BJ (cell line): Measurements from ENCODE around the gene SUSD6. TPM values are rescaled to one million over a fixed set of nuclear protein-coding genes. Genes with fewer than 3 reads are reported as not detected.

Experiments
- CTCF ChIA-PET: fragments of 350-600 bp; formaldehyde crosslinking; extraction: SDS; loops from one replicate; lab custom pipeline; 2021; ENCODE audit warnings: antibody characterized with exemption, inconsistent platforms; lab: Yijun Ruan, JAX
- POLR2A ChIA-PET: fragments of 300-600 bp; sonication (Branson Sonifier 250); formaldehyde crosslinking; extraction: SDS; loops from one replicate; lab custom pipeline; 2021; ENCODE audit warnings: antibody characterized with exemption; lab: Charles Lee
- DNase-seq: peaks from one replicate; pipeline ENCODE4 v3.0.0-alpha.2; 2011; ENCODE audit warnings: low read depth
- H3K27me3 ChIP-seq: 2 replicates; pipeline ENCODE4 v1.6.0; 2011; ENCODE audit warnings: low read length; ENCODE audit not compliant: control insufficient read depth, insufficient read depth
- H3K36me3 ChIP-seq: 2 replicates; pipeline ENCODE4 v1.5.1; 2011; ENCODE audit warnings: low read length; ENCODE audit not compliant: control insufficient read depth, insufficient read depth
- H3K4me3 ChIP-seq: 2 replicates; pipeline ENCODE4 v1.5.1; 2011; ENCODE audit warnings: low read depth, mild to moderate bottlenecking, control low read depth, low read length
- polyA plus RNA-seq: library from polyadenylated mRNA; depleted of rRNA; stranded (reverse); fragments of >200 nt; gene quantifications from 2 replicates; pipeline ENCODE4 v1.2.3, GENCODE V29; 2011
- TF ChIP-seq, protein P1 (sequence below): IDR thresholded peaks from 2 replicates; pipeline ENCODE4 v1.5.1; 2011; ENCODE audit warnings: low read depth, mild to moderate bottlenecking, control low read depth, inconsistent platforms, low read length, moderate library complexity; ENCODE audit not compliant: insufficient read depth

The SUSD6 gene
- polyA plus RNA-seq, 1 experiment: 20.3 TPM

DNA sequence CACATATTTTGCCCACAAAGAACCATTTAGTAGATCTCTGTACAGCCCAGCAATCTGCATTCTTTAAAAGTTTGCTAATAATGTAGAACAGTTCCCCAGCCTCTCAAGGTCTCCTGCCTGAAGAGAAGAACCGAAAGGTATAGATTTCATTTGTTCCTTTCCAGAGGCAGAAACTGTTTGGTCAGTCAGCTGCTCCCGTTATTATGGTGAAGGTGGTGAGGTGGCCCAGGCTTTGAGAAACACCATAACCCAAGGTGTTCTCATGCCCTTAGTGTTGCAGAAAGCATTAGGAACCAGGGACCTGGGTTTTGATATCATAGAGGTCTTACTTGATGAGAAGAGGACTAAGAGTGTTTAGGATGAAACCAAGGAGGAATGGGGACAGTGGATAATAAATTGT lies 65.3 kb downstream of the SUSD6 start:
- H3K27me3 ChIP-seq: no peaks in the 10 kb centered on the region
- CTCF ChIA-PET: no interaction called here
- DNase-seq: no peak
- TF ChIP-seq, protein P1, sequence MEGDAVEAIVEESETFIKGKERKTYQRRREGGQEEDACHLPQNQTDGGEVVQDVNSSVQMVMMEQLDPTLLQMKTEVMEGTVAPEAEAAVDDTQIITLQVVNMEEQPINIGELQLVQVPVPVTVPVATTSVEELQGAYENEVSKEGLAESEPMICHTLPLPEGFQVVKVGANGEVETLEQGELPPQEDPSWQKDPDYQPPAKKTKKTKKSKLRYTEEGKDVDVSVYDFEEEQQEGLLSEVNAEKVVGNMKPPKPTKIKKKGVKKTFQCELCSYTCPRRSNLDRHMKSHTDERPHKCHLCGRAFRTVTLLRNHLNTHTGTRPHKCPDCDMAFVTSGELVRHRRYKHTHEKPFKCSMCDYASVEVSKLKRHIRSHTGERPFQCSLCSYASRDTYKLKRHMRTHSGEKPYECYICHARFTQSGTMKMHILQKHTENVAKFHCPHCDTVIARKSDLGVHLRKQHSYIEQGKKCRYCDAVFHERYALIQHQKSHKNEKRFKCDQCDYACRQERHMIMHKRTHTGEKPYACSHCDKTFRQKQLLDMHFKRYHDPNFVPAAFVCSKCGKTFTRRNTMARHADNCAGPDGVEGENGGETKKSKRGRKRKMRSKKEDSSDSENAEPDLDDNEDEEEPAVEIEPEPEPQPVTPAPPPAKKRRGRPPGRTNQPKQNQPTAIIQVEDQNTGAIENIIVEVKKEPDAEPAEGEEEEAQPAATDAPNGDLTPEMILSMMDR: no peak
- H3K36me3 ChIP-seq: no peaks in the 10 kb centered on the region
- POLR2A ChIA-PET: no interaction called here
- H3K4me3 ChIP-seq: no peak overlapping the region

DNA sequence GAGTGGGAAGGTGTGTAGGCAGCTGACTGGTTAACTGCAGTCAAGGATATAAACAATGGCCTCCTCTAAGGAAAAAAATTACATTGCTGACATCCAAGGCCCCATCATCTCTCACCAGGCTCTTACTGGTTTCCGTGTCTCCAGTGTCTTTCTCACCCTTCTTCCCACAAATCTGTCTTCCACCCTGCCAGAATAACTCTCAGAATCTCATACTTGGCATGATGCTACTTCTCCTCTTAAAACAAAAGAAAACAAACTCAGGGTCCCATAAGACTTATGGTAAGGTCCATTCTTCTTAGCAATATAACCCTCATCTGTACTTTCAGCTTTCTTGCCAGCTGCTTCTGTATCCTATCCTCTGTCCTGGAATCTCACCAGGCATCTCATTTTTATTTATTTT lies 68.9 kb downstream of the SUSD6 start:
- no peak for DNase-seq
- ChIA-PET POLR2A (no interaction called here), CTCF (no interaction called here)
- Histone ChIP-seq H3K27me3 (no peaks in the 10 kb centered on the region), H3K4me3 (no peak overlapping the region), H3K36me3 (no peaks in the 10 kb centered on the region)
- TF ChIP-seq, protein P1: no peak

DNA sequence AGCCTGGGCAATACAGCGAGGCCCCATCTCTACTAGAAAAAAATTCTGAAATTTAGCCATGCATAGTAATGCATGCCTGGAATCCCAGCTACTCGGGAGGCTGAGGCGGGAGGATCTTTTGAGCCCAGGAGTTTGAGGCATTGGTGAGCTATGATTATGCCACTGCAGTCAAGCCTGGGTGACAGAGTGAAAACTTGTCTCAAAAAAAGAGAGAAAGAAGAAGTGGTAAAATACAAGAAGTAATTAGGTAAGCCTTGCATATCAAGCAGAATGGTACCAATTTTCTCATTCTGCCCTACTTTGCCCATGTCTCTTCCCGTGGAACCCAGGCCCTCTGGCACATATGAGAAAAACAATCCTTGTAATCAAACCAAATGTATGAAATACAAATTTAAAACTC lies 70.7 kb downstream of the SUSD6 start:
- Histone ChIP-seq H3K4me3 (no peak overlapping the region), H3K36me3 (no peaks in the 10 kb centered on the region), H3K27me3 (no peaks in the 10 kb centered on the region)
- CTCF ChIA-PET: interaction anchor here (0.8 kb wide), 1 partner anchor 45 kb away, joined by 3 read pairs; no protein-coding TSS in a partner anchor
- DNase-seq: no peak
- TF ChIP-seq, protein P1: no peak
- POLR2A ChIA-PET: no interaction called here

DNA sequence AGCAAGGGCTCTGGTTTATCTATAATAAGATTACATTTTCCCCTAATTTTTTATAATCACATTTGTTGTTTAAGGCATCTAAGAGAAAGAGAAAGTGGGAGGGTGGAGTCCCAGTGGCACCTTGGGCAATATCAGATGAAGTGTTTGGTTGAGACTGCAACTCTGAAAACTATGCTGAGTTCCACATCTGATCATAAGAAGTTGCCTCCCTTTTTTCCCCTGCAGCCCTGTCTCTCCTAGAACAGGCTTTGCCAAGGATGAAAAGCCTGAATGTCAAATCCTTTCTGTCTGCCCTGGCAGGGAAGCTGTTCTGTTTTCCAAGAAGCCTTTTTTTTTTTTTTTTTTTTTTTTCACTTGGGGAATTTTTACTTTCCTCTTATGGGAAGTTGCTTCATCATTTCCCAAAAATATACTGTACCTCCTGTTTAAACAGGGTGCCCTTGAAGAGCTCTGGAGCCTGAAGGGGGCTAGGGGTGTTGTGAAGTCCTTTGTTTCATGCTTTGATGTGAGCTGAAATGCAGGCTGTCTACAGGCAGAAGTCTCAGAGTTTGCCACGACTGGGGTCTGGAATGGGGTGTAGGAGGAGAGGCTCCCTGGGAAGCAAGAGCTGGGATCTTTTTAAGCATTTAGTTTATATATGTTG lies 71.3 kb downstream of the SUSD6 start:
- CTCF ChIA-PET: no interaction called here
- TF ChIP-seq, protein P1: no peak
- POLR2A ChIA-PET: no interaction called here
- no peak for DNase-seq
- Histone ChIP-seq H3K27me3 (no peaks in the 10 kb centered on the region), H3K4me3 (no peak overlapping the region), H3K36me3 (no peaks in the 10 kb centered on the region)

DNA sequence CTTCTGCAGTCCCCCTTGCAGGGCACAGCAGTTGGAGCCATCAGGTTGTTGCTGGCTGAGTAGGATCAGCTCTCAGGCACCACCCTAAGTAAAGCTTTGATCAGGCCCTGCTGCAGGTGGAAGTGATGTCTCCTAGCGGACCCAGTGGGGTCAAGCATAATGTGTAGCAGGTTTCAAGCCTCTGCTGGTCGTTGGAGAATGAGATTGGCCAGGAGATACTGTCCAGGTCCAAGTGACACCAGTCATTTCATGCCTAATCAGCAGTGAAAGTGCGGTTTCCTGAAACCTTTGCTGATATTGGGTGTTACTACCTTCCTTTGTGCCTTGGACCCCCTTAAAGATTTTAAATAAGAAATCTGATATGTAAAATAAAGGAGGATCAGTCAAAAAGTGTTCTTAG lies 72.6 kb downstream of the SUSD6 start:
- CTCF ChIA-PET: no interaction called here
- POLR2A ChIA-PET: no interaction called here
- TF ChIP-seq, protein P1: no peak

More for the DNA sequence above, 72.6 kb downstream of the SUSD6 start:
- Histone ChIP-seq H3K27me3 (no peaks in the 10 kb centered on the region), H3K36me3 (peaks cover 1% of the 10 kb centered on the region), H3K4me3 (no peak overlapping the region)
- DNase-seq: no peak
